NK-92 (cell line): ENCODE results near the gene CASP2.

Experiments used
- DNase-seq: peaks from one replicate; lab custom pipeline; 2025; ENCODE audit not compliant: unreplicated experiment; lab: John Stamatoyannopoulos, UW

Gene CASP2

GRCh38 chr7:143287935-143288826, at the start of gene CASP2:
TSS of gene CASP2 (plus strand) at chr7:143288351. CDS start at chr7:143288456, 105 bp downstream.
- DNase-seq: peak; percentile 93

DNA sequence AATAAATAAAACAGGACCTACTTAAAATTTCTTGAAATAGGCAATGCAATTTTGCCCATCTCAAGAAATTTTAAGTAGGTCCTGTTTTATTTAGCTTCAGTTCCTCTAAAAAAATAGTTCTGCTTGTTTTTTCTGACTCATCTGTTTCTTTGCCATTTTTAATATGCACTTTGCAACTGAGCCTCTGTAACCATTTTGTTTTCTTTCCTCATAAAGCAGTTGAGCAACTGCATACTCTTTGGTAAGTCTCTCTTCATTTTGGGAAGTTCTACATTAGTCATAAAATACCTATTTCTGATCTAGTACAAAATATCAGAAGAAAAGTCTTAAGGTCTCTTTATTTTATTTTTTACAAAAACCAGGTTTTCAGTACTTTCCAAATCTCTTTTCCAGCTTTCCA, 48.3 kb upstream of the CASP2 start:
- no peak for DNase-seq

DNA sequence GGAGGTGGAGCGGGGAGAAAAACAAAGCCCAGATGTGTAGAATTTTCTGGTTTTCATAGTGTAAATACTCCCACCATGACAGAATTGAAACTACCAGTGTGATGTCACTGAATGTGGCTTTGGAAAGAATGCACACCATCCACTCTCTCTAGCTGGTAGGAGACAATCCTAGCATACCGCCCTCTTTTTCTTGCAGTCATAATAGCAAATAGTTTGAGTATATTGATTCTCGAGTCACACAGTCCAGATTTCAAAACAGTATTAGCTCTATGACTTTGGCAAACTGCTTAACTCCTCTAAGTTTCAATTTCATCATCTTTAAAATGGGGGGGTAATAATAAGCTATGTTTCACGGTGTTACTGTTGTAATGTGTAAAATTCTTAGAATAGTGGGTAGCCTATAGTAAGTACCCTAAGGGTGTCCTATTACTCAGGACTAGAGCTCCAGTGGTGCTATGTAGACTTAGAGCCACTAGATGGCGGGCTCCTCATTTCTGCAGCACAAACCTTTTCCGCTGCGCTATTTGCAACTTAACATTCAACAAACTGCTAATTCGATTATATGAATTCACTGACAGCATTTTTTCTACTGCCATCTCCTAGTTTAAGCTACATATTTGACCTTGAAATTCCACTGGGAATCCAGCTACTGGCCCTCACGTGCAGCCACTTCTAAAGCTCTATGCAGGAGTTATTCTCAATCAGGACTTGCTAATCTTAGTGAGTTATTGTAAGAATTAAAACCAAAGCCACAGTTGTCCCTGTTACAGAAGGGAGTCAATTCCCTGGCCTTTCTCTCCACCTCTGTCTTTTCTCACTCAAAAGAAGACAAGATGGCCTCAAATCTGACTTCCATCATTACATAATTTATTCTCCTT, 47.6 kb upstream of the CASP2 start:
- DNase-seq: no peak

DNA sequence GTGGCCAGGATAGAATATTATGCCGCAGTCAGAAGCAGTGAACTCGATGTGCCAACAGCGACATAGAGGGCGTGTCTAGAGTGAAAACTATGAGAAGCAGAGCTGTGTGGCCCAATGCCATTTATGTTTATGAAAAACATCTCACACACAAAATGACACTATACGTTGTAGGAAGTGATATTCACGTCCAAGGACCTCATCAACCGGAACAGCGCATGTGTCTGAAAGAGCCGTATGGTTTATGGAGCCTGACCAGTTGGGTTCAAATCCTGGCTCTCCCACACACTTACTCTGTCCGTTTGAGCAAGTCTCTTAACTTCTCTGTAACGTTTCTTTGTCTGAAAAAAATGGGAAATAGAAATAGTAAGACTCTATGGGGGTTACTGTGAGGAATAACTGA, 45.8 kb upstream of the CASP2 start:
- DNase-seq: no peak

DNA sequence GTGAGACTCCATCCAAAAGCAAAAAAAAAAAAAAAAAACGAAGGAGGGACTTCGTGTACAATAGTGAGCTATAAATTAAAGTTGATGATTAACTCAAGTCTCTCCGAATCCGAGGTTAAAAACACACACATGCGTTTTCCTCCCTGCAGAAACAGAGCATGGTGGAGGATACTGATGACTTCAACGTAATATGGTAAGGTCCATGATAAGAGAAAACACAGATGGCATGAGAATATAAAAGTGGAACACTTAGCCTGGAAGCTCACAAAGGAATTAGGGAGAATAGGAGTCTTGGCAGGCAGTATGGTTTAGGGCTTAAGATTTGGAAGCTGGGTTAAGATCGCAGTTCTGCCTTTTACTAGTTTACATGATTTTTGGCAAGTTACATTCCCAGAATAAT, 45.0 kb upstream of the CASP2 start:
- no peak for DNase-seq

GRCh38 chr7:143243614-143244013, 44.5 kb upstream of the CASP2 start:
- no peak for DNase-seq

DNA sequence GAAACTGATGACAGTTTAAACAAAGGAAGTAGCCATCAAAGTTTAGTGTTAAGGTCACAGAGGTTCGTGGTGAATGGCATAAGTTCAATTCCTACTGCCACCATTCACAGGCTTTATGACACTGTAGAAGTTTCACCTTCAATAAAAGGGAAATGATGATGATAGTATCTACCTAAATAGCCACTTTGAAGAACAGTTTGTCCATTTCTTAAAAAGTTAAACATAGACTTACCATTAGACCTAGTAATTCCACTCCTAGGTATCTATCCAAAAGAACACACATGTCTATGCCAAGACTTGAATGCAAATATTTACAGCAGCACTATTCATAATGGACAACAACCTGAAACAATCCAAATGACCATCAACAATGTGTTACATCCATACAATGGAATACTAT, 43.8 kb upstream of the CASP2 start:
- no peak for DNase-seq

- DNase-seq: no peak
Observed at GRCh38 chr7:143245123-143245522, 43.0 kb upstream of the CASP2 start.

DNA sequence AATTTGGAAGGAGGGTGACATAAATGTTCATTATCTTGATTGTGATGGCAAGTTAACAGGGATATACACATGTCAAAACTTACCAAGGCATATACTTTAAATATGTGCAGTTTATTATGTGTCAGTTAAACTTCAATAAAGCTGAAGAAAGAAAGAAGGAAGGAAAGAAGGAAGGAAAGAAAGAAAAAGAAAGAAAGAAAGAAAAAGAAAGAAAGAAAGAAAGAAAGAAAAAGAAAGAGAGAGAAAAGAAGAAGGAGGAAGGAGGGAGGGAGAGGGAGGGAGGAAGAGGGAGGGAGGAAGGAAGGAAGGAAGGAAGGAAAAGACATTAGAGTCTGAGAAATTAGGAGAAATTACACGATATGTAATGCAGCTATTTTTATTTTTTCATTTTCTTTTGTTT, 40.8 kb upstream of the CASP2 start:
- no peak for DNase-seq

GRCh38 chr7:143248761-143249354, 39.3 kb upstream of the CASP2 start:
- no peak for DNase-seq

DNA sequence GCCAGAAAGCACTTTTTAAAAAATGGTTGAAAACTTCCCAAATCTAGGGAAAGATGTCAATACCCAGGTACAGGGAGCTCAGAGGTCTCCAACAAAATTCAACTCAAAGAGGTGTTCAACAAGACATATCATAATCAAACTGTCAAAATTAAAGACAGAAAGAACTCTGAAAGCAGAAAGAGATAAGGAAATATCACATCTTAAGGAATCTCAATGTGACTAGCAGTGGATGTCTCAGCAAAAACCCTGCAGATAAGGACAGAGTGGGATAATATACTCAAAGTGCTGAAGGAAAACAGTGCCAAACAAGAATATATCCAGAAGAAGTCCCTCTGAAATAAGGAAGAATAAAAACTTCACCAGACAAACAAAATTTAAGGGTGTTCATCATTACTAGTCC, 38.0 kb upstream of the CASP2 start:
- DNase-seq: no peak

DNA sequence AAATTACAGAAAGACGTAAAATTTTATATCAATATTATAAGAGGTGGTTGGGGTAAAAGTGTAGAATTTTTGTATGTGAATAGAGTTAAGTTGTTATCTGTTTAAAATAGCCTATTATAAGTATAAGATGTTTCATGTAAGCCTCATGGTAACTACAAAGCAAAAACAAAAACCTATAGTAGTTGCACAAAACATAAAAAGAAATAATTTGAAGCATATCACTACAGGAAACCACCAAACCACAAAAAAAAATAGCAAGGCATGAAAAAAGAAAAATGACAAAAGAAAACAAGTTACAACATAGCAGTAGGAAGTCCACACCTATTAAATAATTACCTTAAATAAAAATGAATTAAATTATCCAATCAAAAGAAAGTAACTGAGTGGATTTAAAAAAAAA, 37.3 kb upstream of the CASP2 start:
- DNase-seq: no peak

- no peak for DNase-seq
Observed at GRCh38 chr7:143252006-143252405, 36.1 kb upstream of the CASP2 start.

- no peak for DNase-seq
Observed at GRCh38 chr7:143255564-143255963, 32.6 kb upstream of the CASP2 start.

- no peak for DNase-seq
Observed at GRCh38 chr7:143256325-143256724, 31.8 kb upstream of the CASP2 start.

- no peak for DNase-seq
Observed at GRCh38 chr7:143256932-143257331, 31.2 kb upstream of the CASP2 start.

- no peak for DNase-seq
Observed at GRCh38 chr7:143257501-143257900, 30.6 kb upstream of the CASP2 start.

DNA sequence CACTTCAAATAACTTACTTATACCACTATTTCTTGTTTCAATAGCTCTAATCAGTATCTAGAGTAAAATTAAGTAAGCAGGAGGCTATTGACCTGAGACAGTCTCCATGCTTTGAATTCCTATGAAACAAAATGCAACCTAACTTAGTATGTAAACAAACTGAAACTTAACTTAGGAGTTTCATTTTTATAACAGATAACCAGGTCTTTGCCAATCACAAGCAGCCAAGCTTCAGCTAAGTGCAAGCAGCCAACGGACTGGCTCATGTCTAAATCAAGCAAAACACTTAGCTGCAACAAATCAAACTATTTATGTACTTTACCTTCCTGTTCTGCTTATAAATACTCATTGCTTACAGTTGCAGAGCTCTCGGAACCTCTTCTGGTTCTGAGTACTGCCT, 29.3 kb upstream of the CASP2 start:
- DNase-seq: no peak

DNA sequence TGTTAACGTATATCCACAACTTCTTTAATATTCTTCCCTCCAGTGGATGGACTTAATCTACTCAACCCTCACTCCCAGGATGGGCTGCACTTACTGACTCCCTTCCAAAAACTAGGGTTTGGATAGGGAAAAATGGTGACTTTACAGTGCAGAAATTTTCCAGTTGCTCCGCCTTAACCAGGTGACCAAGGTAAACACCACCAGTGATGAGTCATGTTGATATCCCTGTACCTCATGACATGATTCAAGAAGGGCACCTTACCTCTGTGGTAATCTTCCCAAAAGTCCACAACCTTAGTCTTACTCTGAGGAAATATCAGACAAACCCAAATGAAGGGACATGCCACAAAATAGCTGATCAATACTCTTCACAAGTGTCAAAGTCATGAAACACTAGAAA, 28.4 kb upstream of the CASP2 start:
- no peak for DNase-seq

DNA sequence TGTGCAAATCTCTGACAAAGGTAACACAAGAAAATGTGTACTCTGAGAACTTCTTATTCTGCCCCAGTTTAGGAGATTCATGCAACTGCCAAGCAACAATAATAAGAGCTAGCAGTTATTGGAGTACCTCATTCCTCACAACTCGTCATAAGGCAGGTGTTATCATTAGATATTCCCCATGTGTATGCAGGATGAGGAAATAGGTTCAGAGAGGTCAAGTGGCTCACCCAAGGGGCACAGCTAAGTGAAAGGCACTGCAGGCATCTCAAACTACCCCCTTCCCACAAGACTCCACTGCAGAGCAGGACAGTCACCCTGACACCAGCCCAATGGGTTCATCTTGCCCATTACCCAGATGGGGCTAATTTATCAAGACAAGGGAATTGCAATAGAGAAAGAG, 26.2 kb upstream of the CASP2 start:
- no peak for DNase-seq

DNA sequence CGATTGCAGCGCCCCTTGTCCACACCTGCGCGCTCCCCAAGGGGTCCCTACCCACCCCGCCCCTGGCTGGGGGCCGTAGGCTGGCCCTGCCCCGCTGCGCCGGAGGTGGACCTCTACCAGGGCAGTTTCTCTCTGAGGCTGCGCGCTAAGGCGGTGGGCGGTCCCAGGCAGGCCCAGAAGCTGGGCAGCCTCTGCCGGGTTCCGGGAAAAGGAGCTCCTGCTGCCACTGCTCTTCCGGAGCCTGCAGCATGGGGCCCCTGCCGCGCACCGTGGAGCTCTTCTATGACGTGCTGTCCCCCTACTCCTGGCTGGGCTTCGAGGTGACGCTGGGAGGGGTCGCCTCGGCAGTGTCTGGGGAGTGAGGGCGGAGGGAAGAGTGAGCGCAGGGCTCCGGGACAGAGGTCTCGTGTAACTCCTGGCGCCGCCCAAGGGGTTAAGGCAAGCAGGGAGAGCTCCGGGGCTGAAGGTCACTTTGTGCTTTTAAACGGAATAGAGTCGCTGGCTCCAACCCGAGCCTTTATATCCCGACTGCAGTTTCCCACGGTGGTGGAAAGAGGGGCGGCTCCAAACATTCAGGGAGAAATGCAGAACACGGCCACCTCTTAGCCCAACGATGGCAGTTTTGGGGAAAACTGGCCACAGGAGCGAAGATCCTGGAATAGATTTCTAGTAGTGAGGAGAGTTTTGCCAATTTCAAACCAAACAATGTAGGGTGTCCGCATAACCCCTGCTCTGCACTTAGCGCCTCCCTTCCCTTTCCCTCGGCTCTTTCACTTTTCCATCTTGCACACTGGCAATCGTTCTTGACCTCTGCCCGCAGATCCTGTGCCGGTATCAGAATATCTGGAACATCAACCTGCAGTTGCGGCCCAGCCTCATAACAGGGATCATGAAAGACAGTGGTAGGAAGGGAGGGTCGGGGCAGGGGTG, 24.6 kb upstream of the CASP2 start, which contains the start of gene GSTK1:
GSTK1 (plus strand) TSS at position 176 of the 930 bp plus-strand sequence; CDS start at position 249, 73 bp downstream.
- no peak for DNase-seq
